Epithelial cell of umbilical artery (primary cell): ENCODE measurements around the gene TMPRSS7. TPM values are rescaled to one million over a fixed set of nuclear protein-coding genes. Genes with fewer than 3 reads are reported as not detected.

Experiments used
- total RNA-seq: library from RNA; depleted of rRNA; stranded (reverse); fragments of >200 nt; gene quantifications from 2 replicates; pipeline ENCODE4 v1.2.3, GENCODE V29; 2014

TMPRSS7 gene
- not detected in 2 replicates for total RNA-seq

GRCh38 chr3:112034436-112034835 is at the start of gene TMPRSS7:
TMPRSS7 (plus strand) TSS chr3:112034736; CDS start chr3:112034846, 110 bp downstream.

GRCh38 chr3:111998636-111999483 is 35.7 kb upstream of the TMPRSS7 start, which contains the start of gene TAGLN3:
TAGLN3 (plus strand) TSS chr3:111998922; CDS start chr3:111999423, 501 bp downstream.

GRCh38 chr3:112086076-112086854 is 51.7 kb downstream of the TMPRSS7 start, which contains the start of gene C3orf52:
C3orf52 (plus strand) TSS chr3:112086389; CDS start chr3:112086408, 19 bp downstream.

Other genes with a start within 250 kb of the TMPRSS7 start
- gene PHLDB2, start 175.5 kb upstream of the TMPRSS7 start, total RNA-seq: 56.8 and 139 TPM in 2 replicates
- gene ABHD10, start 55.7 kb upstream of the TMPRSS7 start, total RNA-seq: 31.5 and 54.3 TPM in 2 replicates
- not detected in 2 replicates for gene TAGLN3, start 35.8 kb upstream of the TMPRSS7 start, total RNA-seq
- gene C3orf52, start 51.7 kb downstream of the TMPRSS7 start, total RNA-seq: 4.2 and 4.6 TPM in 2 replicates
- not detected in 2 replicates for gene GCSAM, start 98.5 kb downstream of the TMPRSS7 start, total RNA-seq